GM10248 (cell line): ENCODE results near the gene CELSR3.

Experiments used
- CTCF ChIA-PET: fragments of 300-600 bp; sonication (Branson Sonifier 250); formaldehyde crosslinking; extraction: SDS; loops from one replicate; lab custom pipeline; 2021; ENCODE audit warnings: antibody characterized with exemption; lab: Yijun Ruan, JAX
- POLR2A ChIA-PET: fragments of 350-650 bp; sonication (Branson Sonifier 250); formaldehyde crosslinking; extraction: SDS; loops from one replicate; lab custom pipeline; 2020; ENCODE audit warnings: antibody characterized with exemption; lab: Yijun Ruan, JAX
- DNase-seq: peaks from one replicate; pipeline ENCODE4 v3.0.0; 2012; ENCODE audit errors: extremely low spot score
- TF ChIP-seq, protein P1 (sequence below): IDR thresholded peaks from 2 replicates; pipeline ENCODE4 v1.5.1; 2012; ENCODE audit warnings: mild to moderate bottlenecking, low read depth; ENCODE audit errors: extremely low read depth, missing control alignments, control extremely low read depth

The CELSR3 gene

DNA sequence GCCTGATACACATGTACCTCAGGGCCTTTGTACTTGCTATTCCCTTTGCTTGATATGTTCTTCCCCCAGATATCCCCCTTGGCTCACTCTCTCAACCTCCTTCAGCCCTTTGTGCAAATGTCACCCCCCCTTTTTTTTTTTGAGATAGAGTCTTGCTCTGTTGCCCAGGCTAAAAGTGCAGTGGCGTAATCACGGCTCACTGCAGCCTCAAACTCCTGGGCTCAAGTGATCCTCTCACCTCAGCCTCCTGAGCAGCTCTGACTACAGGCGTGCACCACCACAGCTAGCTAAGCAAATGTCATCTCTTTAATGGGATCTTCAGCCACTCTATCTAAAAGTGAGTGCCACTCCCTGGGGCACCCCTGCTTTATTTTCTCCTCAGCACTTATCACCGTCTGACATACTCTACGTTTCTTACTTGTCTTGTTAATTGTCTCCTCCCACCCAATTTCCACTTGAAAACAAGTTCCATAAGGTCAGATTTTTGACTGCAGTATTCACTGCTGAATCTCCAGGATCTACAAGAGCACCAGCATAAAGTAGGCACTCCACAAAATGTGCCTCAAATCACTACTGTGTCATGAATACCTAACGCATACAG is 39.7 kb upstream of the CELSR3 start:
- POLR2A ChIA-PET = no interaction called here
- CTCF ChIA-PET = interaction anchor here (1.0 kb wide), 1 partner anchor 17 kb away, joined by 3 read pairs; the partner anchor contains the start of gene NCKIPSD
- no peak for DNase-seq
- TF ChIP-seq, protein P1, sequence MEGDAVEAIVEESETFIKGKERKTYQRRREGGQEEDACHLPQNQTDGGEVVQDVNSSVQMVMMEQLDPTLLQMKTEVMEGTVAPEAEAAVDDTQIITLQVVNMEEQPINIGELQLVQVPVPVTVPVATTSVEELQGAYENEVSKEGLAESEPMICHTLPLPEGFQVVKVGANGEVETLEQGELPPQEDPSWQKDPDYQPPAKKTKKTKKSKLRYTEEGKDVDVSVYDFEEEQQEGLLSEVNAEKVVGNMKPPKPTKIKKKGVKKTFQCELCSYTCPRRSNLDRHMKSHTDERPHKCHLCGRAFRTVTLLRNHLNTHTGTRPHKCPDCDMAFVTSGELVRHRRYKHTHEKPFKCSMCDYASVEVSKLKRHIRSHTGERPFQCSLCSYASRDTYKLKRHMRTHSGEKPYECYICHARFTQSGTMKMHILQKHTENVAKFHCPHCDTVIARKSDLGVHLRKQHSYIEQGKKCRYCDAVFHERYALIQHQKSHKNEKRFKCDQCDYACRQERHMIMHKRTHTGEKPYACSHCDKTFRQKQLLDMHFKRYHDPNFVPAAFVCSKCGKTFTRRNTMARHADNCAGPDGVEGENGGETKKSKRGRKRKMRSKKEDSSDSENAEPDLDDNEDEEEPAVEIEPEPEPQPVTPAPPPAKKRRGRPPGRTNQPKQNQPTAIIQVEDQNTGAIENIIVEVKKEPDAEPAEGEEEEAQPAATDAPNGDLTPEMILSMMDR = no peak

DNA sequence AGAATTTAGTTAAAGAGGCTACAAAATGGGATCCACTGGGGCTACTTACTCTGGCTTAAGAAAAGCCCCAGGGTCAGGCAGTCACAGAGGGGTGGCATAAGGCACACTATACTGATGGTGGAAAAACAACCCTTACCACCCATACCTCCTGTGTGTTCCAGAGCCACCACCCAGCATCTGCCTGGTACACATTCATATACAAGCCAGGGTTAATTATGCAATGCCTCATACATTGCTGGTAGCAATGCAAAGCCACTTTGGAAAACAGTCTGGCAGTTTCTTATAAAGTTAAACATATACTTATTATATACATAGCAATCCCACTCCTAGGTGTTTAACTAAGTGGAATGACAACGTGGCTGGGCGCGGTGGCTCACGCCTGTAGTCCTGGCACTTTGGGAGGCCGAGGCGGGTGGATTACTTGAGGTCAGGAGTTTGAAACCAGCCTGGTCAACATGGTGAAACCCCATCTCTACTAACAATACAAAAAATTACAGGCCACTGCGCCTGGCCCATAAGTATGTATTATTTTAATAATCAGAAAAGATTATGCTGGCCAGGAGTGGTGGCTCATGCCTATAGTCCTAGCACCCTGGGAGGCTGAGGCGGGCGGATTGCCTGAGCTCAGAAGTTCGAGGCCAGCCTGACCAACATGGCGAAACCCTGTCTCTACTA is 38.2 kb upstream of the CELSR3 start:
- TF ChIP-seq, protein P1 = no peak
- CTCF ChIA-PET = no interaction called here
- POLR2A ChIA-PET = no interaction called here
- DNase-seq = no peak

DNA sequence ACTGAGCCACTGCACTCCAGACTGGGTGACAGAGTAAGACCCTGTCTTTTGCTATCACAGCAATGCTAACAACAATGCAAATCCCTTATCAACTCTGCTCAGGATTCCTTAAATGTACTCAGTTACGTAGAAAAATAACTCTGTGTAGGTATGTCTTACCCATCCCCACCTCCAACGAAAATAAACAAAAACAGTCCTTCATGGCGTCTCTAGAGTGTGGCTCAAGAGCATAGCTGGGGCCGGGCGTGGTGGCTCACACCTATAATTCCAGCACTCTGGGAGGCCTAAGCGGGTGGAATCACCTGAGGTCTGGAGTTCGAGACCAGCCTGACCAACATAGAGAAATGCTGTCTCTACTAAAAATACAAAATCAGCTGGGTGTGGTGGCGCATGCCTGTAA is 36.2 kb upstream of the CELSR3 start:
- DNase-seq = no peak
- CTCF ChIA-PET = interaction anchor here (2.8 kb wide), 1 partner anchor 12 kb away, joined by 18 read pairs; the partner anchor contains the start of gene NCKIPSD
- POLR2A ChIA-PET = interaction anchor here (0.6 to 0.7 kb wide), 2 partner anchors 63 to 140 kb away, joined by 3 to 5 read pairs; no protein-coding TSS in a partner anchor

DNA sequence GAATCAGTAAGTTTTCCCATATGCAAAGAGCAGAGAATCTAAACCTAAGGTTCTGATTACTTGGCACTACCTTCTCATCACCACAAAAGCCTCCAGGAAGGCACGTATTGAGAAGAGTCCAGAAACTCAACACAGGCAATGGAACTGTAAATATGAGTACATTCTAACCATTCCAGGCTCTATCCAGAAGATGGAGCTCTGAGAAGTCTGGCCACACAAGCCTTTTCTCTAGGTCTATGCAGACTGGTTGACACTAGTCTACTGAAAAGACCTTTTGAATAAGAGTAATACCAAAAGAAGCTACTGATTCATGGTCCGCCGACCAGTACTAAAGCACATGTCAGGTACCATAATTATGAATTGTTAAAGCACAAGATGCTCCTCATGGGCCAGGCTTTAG is 35.3 kb upstream of the CELSR3 start:
- ChIA-PET CTCF (interaction anchor here (1.6 to 3.2 kb wide), 3 partner anchors 10 to 18 kb away, joined by 3 to 18 read pairs (median 16); partner anchors contain the start of gene NCKIPSD), POLR2A (interaction anchor here (0.6 kb wide), 1 partner anchor 141 kb away, joined by 5 read pairs; no protein-coding TSS in a partner anchor)
- DNase-seq = no peak
- TF ChIP-seq, protein P1 = no peak

More for the DNA sequence above, 36.2 kb upstream of the CELSR3 start:
- TF ChIP-seq, protein P1 = no peak

DNA sequence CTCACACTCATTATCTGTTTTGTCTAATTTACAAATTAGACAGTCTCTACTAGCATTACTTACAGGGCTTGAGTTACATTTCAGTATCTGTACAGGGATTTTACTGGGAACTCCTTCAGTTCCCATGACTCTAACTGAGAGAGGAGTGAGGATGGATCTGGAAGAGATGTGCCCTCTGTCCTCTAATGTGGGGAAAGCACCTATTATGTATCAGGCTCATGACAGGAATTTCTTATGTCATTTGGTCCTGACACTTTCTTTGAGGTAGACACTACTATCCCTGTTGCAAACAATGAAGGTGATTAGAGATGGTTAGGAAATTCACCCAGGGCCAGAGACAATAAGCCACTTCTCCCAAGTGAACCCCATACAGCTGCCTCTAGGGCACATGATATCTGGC is 33.9 kb upstream of the CELSR3 start:
- DNase-seq = no peak
- TF ChIP-seq, protein P1 = no peak
- CTCF ChIA-PET = interaction anchor here (1.7 to 3.2 kb wide), 2 partner anchors 10 to 11 kb away, joined by 13 to 16 read pairs; partner anchors contain the start of gene NCKIPSD
- POLR2A ChIA-PET = interaction anchor here (0.5 kb wide), 1 partner anchor 8 kb away, joined by 3 read pairs; no protein-coding TSS in a partner anchor

DNA sequence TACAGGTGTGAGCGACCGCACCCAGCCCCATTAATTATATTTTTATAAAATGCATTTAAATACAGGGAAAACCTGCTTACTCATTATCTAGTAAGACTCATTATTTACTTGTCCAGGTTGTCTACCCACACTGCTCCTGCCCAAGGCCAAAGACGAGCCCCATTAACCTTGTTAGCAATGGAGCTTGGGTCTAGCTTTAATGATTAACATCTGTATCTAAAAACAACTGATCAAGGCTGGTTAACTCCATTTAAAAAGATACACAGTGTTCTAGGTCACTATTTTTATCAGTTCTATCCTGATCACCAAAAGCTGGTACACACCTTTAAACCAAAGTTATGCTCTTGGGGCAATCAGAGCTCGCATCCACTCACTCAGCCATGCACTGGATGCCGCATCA is 33.5 kb upstream of the CELSR3 start:
- ChIA-PET POLR2A (interaction anchor here (0.5 kb wide), 1 partner anchor 9 kb away, joined by 3 read pairs; no protein-coding TSS in a partner anchor), CTCF (interaction anchor here (1.7 to 3.2 kb wide), 2 partner anchors 10 to 11 kb away, joined by 13 to 16 read pairs; partner anchors contain the start of gene NCKIPSD)
- no peak for DNase-seq
- TF ChIP-seq, protein P1 = no peak
